ENCODE data around the gene TNS3. TPM values are rescaled to one million over a fixed set of nuclear protein-coding genes. Genes with fewer than 3 reads are reported as not detected.

Gene TNS3
- total and polyA plus RNA-seq, 2 of the 13 experiments (the other 11 are each of a cell fraction or from before 2014, with no cell fraction given), result 52.9 to 55.7 TPM

- Histone ChIP-seq H3K27me3 (ENCODE audit: control insufficient read depth in 1 of 2, insufficient read depth in 2 of 2, low read length in 2 of 2) (no peaks in the 10 kb centered on the region), H3K9ac (ENCODE audit: insufficient read depth, low read depth, low read length) (no peak overlapping the region), H3K4me3 (replicated peaks in 1 of 3; ENCODE audit: insufficient read depth in 1 of 3, low read depth in 2 of 3, low read length in 3 of 3) (no peak overlapping the region), H3K79me2 (ENCODE audit: insufficient read depth, low read length) (peaks cover 91% of the 10 kb centered on the region), H3K36me3 (replicated peaks in 1 of 2; ENCODE audit: control insufficient read depth in 1 of 2, insufficient read depth in 2 of 2, low read length in 2 of 2) (peaks cover 16 to 53% of the 10 kb centered on the region in 2 experiments), H3K27ac (ENCODE audit: extremely low read length, insufficient read depth, low read length) (no peak overlapping the region), H2AFZ (ENCODE audit: low read length) (no peak overlapping the region), H4K20me1 (ENCODE audit: insufficient read depth, low read length) (peaks cover 68% of the 10 kb centered on the region), H3K4me1 (ENCODE audit: insufficient read depth, low read length) (peaks cover 85% of the 10 kb centered on the region), H3K9me3 (ENCODE audit: low read length) (no peaks in the 10 kb centered on the region), H3K4me2 (ENCODE audit: low read depth, low read length) (no peak overlapping the region)
- ATAC-seq, result peak; percentile 19
- FAIRE-seq, result no peak
- in situ Hi-C loops (cut with HindIII; ENCODE audit: extremely low pct_ligation_motif_present, low pct_unique_long_range_greater_than_20kb) (no loop called here), intact Hi-C loops (cut with micrococcal nuclease; ENCODE audit: unreplicated experiment) (loop anchor here (1.0 kb wide), 1 partner anchor 335 kb away; no protein-coding TSS in a partner anchor)
- WGBS (ENCODE audit: low lambda C conversion rate), result no CpG with 5 or more reads among the region's 7 CpGs
- ChIA-PET CTCF (ENCODE audit: low intra/inter-chr PET ratio, low total read pairs) (no interaction called here), POLR2A (interaction anchor here (0.8 to 1.5 kb wide), 2 partner anchors 9 to 87 kb away, joined by 3 to 7 read pairs; no protein-coding TSS in a partner anchor)
- BruUV-seq (replicated peaks), result no TSS peak
- DNase-seq (ENCODE audit: low spot score), result no peak
- TF ChIP-seq DDIT3 (CRISPR knock-in tag; IDR thresholded peaks at IDR 0.05), result no peak
- no peak for TF ChIP-seq PHF20 (CRISPR knock-in tag; IDR thresholded peaks at IDR 0.05)
- TF ChIP-seq NFYC (CRISPR knock-in tag; IDR thresholded peaks at IDR 0.05), result no peak
- TF ChIP-seq PLRG1 (conservative IDR thresholded peaks at IDR 0.05), result no peak
- TF ChIP-seq CAMTA2 (CRISPR knock-in tag; IDR thresholded peaks at IDR 0.05; ENCODE audit: borderline replicate concordance), result no peak
- TF ChIP-seq ZNF556 (CRISPR knock-in tag; IDR thresholded peaks at IDR 0.05; ENCODE audit: borderline replicate concordance), result no peak
- TF ChIP-seq IKZF5 (CRISPR knock-in tag; IDR thresholded peaks at IDR 0.05), result no peak
- no peak for TF ChIP-seq ZNF740 (CRISPR knock-in tag; IDR thresholded peaks at IDR 0.05)
- TF ChIP-seq ZIK1 (CRISPR knock-in tag; IDR thresholded peaks at IDR 0.05; ENCODE audit: borderline replicate concordance, low read depth), result no peak
- no peak for TF ChIP-seq ZSCAN22 (CRISPR knock-in tag; IDR thresholded peaks at IDR 0.05)
- no peak for TF ChIP-seq YY1 (IDR thresholded peaks at IDR 0.05; ENCODE audit: insufficient read depth, insufficient replicate concordance, low read depth, low read length)
- TF ChIP-seq DPF2 (CRISPR knock-in tag; IDR thresholded peaks at IDR 0.05; ENCODE audit: borderline replicate concordance, low read depth), result no peak
- TF ChIP-seq ZNF839 (CRISPR knock-in tag; IDR thresholded peaks at IDR 0.05; ENCODE audit: borderline replicate concordance), result no peak
- TF ChIP-seq HIVEP1 (CRISPR knock-in tag; IDR thresholded peaks at IDR 0.05), result no peak
- TF ChIP-seq ZNF382 (CRISPR knock-in tag; IDR thresholded peaks at IDR 0.05; ENCODE audit: borderline replicate concordance), result no peak
- no peak for TF ChIP-seq ZNF17 (CRISPR knock-in tag; IDR thresholded peaks at IDR 0.05)
- TF ChIP-seq ZBTB42 (CRISPR knock-in tag; IDR thresholded peaks at IDR 0.05), result no peak
- TF ChIP-seq ZHX2 (IDR thresholded peaks at IDR 0.05; ENCODE audit: low read depth), result no peak
- no peak for TF ChIP-seq ZHX2 (CRISPR knock-in tag; IDR thresholded peaks at IDR 0.05; ENCODE audit: borderline replicate concordance)
Observed at GRCh38 chr7:47484457-47484856, 97.5 kb downstream of the TNS3 start.

Data from HepG2 (cell line).